Measurements from ENCODE around the gene C9orf50. TPM values are rescaled to one million over a fixed set of nuclear protein-coding genes. Genes with fewer than 3 reads are reported as not detected.

The C9orf50 gene
- total and polyA plus RNA-seq, 2 experiments from 2014 or later, result not detected

DNA sequence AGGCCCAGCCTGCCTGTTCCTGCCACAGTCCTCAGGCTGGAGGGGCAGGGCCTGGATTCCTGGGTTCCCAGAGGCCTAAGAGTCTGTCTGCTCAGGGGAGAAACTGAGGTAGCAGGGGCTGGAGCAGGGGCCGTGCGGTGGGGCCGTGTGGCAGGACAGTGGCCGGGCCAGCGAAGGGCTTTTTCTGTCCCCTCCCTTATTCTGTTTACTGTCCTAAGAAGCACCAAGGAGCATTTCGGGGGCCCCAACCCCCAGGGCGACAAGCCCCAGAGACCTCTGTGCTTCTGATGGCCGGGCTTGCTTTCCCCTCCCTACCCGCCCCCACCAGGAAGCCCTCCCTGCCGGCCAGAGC, 27.8 kb upstream of the C9orf50 start:
- no peaks in the 10 kb centered on the region for H3K4me1 Mint-ChIP-seq
- TF ChIP-seq JUNB (IDR thresholded peaks at IDR 0.05; ENCODE audit: unreplicated experiment) (no peak), EZH2 (IDR thresholded peaks at IDR 0.05; ENCODE audit: low read depth, unreplicated experiment) (no peak), CREB1 (CRISPR knock-in tag; IDR thresholded peaks at IDR 0.05; ENCODE audit: low read depth) (no peak), STAT1 (IDR thresholded peaks at IDR 0.05; ENCODE audit: unreplicated experiment) (no peak), EZH2phosphoT487 (IDR thresholded peaks at IDR 0.05; ENCODE audit: unreplicated experiment) (no peak), POLR2AphosphoS5 (IDR thresholded peaks at IDR 0.05; ENCODE audit: low read depth) (no peak), ZNF331 (CRISPR knock-in tag; IDR thresholded peaks at IDR 0.05; ENCODE audit: low read depth) (no peak), ZNF114 (CRISPR knock-in tag; IDR thresholded peaks at IDR 0.05) (no peak), NANOG (IDR thresholded peaks at IDR 0.05; ENCODE audit: borderline replicate concordance) (no peak)
- TF ChIP-seq, protein P1, sequence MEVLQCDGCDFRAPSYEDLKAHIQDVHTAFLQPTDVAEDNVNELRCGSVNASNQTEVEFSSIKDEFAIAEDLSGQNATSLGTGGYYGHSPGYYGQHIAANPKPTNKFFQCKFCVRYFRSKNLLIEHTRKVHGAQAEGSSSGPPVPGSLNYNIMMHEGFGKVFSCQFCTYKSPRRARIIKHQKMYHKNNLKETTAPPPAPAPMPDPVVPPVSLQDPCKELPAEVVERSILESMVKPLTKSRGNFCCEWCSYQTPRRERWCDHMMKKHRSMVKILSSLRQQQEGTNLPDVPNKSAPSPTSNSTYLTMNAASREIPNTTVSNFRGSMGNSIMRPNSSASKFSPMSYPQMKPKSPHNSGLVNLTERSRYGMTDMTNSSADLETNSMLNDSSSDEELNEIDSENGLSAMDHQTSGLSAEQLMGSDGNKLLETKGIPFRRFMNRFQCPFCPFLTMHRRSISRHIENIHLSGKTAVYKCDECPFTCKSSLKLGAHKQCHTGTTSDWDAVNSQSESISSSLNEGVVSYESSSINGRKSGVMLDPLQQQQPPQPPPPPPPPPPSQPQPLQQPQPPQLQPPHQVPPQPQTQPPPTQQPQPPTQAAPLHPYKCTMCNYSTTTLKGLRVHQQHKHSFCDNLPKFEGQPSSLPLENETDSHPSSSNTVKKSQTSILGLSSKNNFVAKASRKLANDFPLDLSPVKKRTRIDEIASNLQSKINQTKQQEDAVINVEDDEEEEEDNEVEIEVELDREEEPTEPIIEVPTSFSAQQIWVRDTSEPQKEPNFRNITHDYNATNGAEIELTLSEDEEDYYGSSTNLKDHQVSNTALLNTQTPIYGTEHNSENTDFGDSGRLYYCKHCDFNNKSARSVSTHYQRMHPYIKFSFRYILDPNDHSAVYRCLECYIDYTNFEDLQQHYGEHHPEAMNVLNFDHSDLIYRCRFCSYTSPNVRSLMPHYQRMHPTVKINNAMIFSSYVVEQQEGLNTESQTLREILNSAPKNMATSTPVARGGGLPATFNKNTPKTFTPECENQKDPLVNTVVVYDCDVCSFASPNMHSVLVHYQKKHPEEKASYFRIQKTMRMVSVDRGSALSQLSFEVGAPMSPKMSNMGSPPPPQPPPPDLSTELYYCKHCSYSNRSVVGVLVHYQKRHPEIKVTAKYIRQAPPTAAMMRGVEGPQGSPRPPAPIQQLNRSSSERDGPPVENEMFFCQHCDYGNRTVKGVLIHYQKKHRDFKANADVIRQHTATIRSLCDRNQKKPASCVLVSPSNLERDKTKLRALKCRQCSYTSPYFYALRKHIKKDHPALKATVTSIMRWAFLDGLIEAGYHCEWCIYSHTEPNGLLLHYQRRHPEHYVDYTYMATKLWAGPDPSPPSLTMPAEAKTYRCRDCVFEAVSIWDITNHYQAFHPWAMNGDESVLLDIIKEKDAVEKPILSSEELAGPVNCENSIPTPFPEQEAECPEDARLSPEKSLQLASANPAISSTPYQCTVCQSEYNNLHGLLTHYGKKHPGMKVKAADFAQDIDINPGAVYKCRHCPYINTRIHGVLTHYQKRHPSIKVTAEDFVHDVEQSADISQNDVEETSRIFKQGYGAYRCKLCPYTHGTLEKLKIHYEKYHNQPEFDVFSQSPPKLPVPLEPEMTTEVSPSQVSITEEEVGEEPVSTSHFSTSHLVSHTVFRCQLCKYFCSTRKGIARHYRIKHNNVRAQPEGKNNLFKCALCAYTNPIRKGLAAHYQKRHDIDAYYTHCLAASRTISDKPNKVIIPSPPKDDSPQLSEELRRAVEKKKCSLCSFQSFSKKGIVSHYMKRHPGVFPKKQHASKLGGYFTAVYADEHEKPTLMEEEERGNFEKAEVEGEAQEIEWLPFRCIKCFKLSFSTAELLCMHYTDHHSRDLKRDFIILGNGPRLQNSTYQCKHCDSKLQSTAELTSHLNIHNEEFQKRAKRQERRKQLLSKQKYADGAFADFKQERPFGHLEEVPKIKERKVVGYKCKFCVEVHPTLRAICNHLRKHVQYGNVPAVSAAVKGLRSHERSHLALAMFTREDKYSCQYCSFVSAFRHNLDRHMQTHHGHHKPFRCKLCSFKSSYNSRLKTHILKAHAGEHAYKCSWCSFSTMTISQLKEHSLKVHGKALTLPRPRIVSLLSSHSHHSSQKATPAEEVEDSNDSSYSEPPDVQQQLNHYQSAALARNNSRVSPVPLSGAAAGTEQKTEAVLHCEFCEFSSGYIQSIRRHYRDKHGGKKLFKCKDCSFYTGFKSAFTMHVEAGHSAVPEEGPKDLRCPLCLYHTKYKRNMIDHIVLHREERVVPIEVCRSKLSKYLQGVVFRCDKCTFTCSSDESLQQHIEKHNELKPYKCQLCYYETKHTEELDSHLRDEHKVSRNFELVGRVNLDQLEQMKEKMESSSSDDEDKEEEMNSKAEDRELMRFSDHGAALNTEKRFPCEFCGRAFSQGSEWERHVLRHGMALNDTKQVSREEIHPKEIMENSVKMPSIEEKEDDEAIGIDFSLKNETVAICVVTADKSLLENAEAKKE (CRISPR knock-in tag; IDR thresholded peaks at IDR 0.05), result no peak
- TF ChIP-seq, protein P2, sequence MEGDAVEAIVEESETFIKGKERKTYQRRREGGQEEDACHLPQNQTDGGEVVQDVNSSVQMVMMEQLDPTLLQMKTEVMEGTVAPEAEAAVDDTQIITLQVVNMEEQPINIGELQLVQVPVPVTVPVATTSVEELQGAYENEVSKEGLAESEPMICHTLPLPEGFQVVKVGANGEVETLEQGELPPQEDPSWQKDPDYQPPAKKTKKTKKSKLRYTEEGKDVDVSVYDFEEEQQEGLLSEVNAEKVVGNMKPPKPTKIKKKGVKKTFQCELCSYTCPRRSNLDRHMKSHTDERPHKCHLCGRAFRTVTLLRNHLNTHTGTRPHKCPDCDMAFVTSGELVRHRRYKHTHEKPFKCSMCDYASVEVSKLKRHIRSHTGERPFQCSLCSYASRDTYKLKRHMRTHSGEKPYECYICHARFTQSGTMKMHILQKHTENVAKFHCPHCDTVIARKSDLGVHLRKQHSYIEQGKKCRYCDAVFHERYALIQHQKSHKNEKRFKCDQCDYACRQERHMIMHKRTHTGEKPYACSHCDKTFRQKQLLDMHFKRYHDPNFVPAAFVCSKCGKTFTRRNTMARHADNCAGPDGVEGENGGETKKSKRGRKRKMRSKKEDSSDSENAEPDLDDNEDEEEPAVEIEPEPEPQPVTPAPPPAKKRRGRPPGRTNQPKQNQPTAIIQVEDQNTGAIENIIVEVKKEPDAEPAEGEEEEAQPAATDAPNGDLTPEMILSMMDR (conservative IDR thresholded peaks at IDR 0.05; ENCODE audit: low read depth in 2 of 2), result no peak
- TF ChIP-seq, protein P3, sequence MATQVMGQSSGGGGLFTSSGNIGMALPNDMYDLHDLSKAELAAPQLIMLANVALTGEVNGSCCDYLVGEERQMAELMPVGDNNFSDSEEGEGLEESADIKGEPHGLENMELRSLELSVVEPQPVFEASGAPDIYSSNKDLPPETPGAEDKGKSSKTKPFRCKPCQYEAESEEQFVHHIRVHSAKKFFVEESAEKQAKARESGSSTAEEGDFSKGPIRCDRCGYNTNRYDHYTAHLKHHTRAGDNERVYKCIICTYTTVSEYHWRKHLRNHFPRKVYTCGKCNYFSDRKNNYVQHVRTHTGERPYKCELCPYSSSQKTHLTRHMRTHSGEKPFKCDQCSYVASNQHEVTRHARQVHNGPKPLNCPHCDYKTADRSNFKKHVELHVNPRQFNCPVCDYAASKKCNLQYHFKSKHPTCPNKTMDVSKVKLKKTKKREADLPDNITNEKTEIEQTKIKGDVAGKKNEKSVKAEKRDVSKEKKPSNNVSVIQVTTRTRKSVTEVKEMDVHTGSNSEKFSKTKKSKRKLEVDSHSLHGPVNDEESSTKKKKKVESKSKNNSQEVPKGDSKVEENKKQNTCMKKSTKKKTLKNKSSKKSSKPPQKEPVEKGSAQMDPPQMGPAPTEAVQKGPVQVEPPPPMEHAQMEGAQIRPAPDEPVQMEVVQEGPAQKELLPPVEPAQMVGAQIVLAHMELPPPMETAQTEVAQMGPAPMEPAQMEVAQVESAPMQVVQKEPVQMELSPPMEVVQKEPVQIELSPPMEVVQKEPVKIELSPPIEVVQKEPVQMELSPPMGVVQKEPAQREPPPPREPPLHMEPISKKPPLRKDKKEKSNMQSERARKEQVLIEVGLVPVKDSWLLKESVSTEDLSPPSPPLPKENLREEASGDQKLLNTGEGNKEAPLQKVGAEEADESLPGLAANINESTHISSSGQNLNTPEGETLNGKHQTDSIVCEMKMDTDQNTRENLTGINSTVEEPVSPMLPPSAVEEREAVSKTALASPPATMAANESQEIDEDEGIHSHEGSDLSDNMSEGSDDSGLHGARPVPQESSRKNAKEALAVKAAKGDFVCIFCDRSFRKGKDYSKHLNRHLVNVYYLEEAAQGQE (IDR thresholded peaks at IDR 0.05; ENCODE audit: unreplicated experiment), result no peak
- TF ChIP-seq, protein P4, sequence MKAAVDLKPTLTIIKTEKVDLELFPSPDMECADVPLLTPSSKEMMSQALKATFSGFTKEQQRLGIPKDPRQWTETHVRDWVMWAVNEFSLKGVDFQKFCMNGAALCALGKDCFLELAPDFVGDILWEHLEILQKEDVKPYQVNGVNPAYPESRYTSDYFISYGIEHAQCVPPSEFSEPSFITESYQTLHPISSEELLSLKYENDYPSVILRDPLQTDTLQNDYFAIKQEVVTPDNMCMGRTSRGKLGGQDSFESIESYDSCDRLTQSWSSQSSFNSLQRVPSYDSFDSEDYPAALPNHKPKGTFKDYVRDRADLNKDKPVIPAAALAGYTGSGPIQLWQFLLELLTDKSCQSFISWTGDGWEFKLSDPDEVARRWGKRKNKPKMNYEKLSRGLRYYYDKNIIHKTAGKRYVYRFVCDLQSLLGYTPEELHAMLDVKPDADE (IDR thresholded peaks at IDR 0.05), result no peak
- no peaks in the 10 kb centered on the region for H3K4me1 ChIP-seq (ENCODE audit: insufficient read depth)
- no peak overlapping the region for H2AFZ ChIP-seq
- H3F3A ChIP-seq (replicated peaks; ENCODE audit: low read depth), result no peaks in the 10 kb centered on the region
- no peak overlapping the region for H3K4me3 Mint-ChIP-seq
- ATAC-seq (no peak), DNase-seq (ENCODE audit: low spot score) (no peak)
- H3K36me3 Mint-ChIP-seq (ENCODE audit: low read depth), result no peaks in the 10 kb centered on the region
- no peaks in the 10 kb centered on the region for H3K9me2 ChIP-seq (ENCODE audit: insufficient read depth)
- no peaks in the 10 kb centered on the region; the same call in 2 of the 3 replicates for H3K9me3 Mint-ChIP-seq
- no peak overlapping the region for H3K4me2 ChIP-seq
- H3K4me3 ChIP-seq, result no peak overlapping the region
- no peak overlapping the region for H3K27ac ChIP-seq (ENCODE audit: low read depth)
- H3K27ac Mint-ChIP-seq, result no peak overlapping the region
- peaks cover 14% of the 10 kb centered on the region for H3K27me3 Mint-ChIP-seq (ENCODE audit: insufficient read depth, low read depth, poor library complexity)
- no peaks in the 10 kb centered on the region for H4K20me1 ChIP-seq (replicated peaks; ENCODE audit: insufficient read depth)
- no peaks in the 10 kb centered on the region for H3K36me3 ChIP-seq (ENCODE audit: insufficient read depth)
- H3K27me3 ChIP-seq (ENCODE audit: insufficient read depth), result no peaks in the 10 kb centered on the region
- no peaks in the 10 kb centered on the region for H3K79me2 ChIP-seq (replicated peaks; ENCODE audit: insufficient read depth)

Measured in GM23338 (cell line).